Peyer's patch (tissue), 4 donors: Measurements from ENCODE around the gene ENOX2.

Experiments
- CTCF ChIP-seq, 6 experiments: fragments of 450-650 bp in 4 of 6; fragments of 200-600 bp in 2 of 6; sonication (generic) in 1 of 6; IDR thresholded peaks; one replicate each; pipeline ENCODE4 v1.5.1; 2017 to 2019; ENCODE audit warnings: antibody characterized with exemption in 6 of 6, mild to moderate bottlenecking in 3 of 6, moderate library complexity in 1 of 6
- POLR2A ChIP-seq, 2 donors: fragments of 450-650 bp; IDR thresholded peaks; one replicate each; pipeline ENCODE4 v1.5.1; 2017; ENCODE audit warnings: antibody characterized with exemption in 2 of 2, mild to moderate bottlenecking in 2 of 2, moderate library complexity in 2 of 2

- TF ChIP-seq CTCF (IDR thresholded peaks at IDR 0.05) = no peak
- TF ChIP-seq POLR2A (IDR thresholded peaks at IDR 0.05) = no peak
Measured at GRCh38 chrX:130688360-130688759, 214.6 kb downstream of the ENOX2 start.
